Aorta (tissue), 5 donors: ENCODE data around the gene SMIM1. TPM values are rescaled to one million over a fixed set of nuclear protein-coding genes. Genes with fewer than 3 reads are reported as not detected.

ENCODE experiments used
- ATAC-seq: fragments of 200-7000 bp; cut with Tn5 transposase; one replicate; pipeline ENCODE4 v1.9.1; 2022; ENCODE audit warnings: moderate library complexity; ENCODE audit not compliant: low FRiP score
- DNase-seq, 2 donors: peaks; one replicate each; pipeline ENCODE4 v3.0.0-alpha.2; 2020
- H3K27ac ChIP-seq, 2 donors: one replicate each; pipeline ENCODE4 v1.5.1; 2013; ENCODE audit warnings: low read length in 2 of 2, mild to moderate bottlenecking in 2 of 2, moderate library complexity in 2 of 2, control low read depth in 1 of 2, inconsistent platforms in 1 of 2, low read depth in 1 of 2
- H3K27me3 ChIP-seq, 2 donors: one replicate each; pipeline ENCODE4 v1.6.1; 2013; ENCODE audit warnings: control low read depth in 1 of 2, low read length in 1 of 2, mild to moderate bottlenecking in 1 of 2, moderate library complexity in 1 of 2; ENCODE audit not compliant: insufficient read depth in 2 of 2, control insufficient read depth in 1 of 2
- H3K36me3 ChIP-seq, 2 donors: one replicate each; pipeline ENCODE4 v1.6.1; 2013; ENCODE audit warnings: control low read depth in 1 of 2, low read length in 1 of 2, mild to moderate bottlenecking in 1 of 2; ENCODE audit not compliant: insufficient read depth in 2 of 2, control insufficient read depth in 1 of 2
- H3K4me1 ChIP-seq, 2 donors: one replicate each; pipeline ENCODE4 v1.6.1; 2013; ENCODE audit warnings: low read length in 2 of 2, control low read depth in 1 of 2, mild to moderate bottlenecking in 1 of 2, moderate library complexity in 1 of 2; ENCODE audit not compliant: insufficient read depth in 2 of 2, control insufficient read depth in 1 of 2
- H3K4me3 ChIP-seq, 2 donors: one replicate each; pipeline ENCODE4 v1.5.1; 2013; ENCODE audit warnings: low read length in 2 of 2, control low read depth in 1 of 2, mild to moderate bottlenecking in 1 of 2
- H3K9me3 ChIP-seq: one replicate; pipeline ENCODE4 v1.6.1; 2013; ENCODE audit warnings: mild to moderate bottlenecking, low read length; ENCODE audit not compliant: control insufficient read depth
- WGBS, 2 donors: extraction: QIAGEN DNeasy Blood & Tissue Kit; methylation state at CpG; one replicate each; pipeline ENCODE4 v1.1.7; 2013; 5-methylcytosine and 5-hydroxymethylcytosine counted together
- intact Hi-C, 2 donors: fragments of 100-400 bp; cut with DNase I; formaldehyde crosslinking; loops; one replicate each; pipeline versions ENCODE4 v1.14.2 to v1.15.0; 2022
- polyA plus RNA-seq, 2 donors: library from polyadenylated mRNA; stranded (reverse); fragments of 200-250 nt; gene quantifications; one replicate each; pipeline ENCODE4 v1.2.3, GENCODE V29; 2013
- total RNA-seq, 2 donors: library from RNA; stranded (reverse); fragmentation: NEBNext Ultra II Directional; extraction: Animal tissue kit (Norgen Biotek cat#: 25700); gene quantifications; one replicate each; pipeline ENCODE4 v1.2.1, GENCODE V29; 2021
- donor health status: healthy with polysubstance abuse.
- donor health status: Bipolar disorder and iron deficiency.
- donor health status: DM: no; HTN: no; CAD: no.
- donor health status: DM: no; HTN: no; CAD: no.
- donor health status: DM: yes; HTN: yes; CAD: no.

SMIM1 gene
- total and polyA plus RNA-seq, 4 donors: 3.9 to 7.5 (median 6.0) TPM

GRCh38 chr1:3743421-3743820 lies 29.1 kb upstream of the SMIM1 start:
- WGBS, 2 donors: 29 to 35% methylated on average over 4 of the region's 4 CpGs
- Histone ChIP-seq H3K4me1 (no peaks in the 10 kb centered on the region), H3K9me3 (no peaks in the 10 kb centered on the region), H3K27me3 (no peaks in the 10 kb centered on the region), H3K27ac (no peak overlapping the region), H3K36me3 (peaks cover 0 to 6% of the 10 kb centered on the region in 2 donors), H3K4me3 (no peak overlapping the region)
- DNase-seq (no peak), ATAC-seq (no peak)
- intact Hi-C loops: no loop called here

DNA sequence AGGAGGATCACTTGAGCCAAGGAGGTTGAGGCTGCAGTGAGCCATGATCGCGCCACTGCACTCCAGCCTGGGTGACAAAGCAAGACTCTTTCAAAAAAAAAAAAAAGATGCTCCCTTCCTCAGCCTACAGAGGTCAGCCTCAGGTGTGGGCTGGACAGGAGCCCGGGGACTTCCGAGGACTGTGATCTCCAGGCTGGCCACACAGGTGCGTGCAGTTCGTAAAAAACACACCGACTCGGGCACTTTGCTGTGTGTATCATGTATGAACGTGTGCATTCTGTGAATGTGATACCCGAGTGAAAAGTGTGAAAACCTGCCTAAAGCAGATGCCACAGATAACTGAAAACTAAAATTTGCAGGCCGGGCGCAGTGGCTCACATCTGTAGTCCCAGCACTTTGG lies 28.7 kb upstream of the SMIM1 start:
- Histone ChIP-seq H3K27ac (no peak overlapping the region), H3K9me3 (no peaks in the 10 kb centered on the region), H3K4me1 (no peaks in the 10 kb centered on the region), H3K36me3 (peaks cover 0 to 5% of the 10 kb centered on the region in 2 donors), H3K27me3 (no peaks in the 10 kb centered on the region), H3K4me3 (no peak overlapping the region)
- intact Hi-C loops: no loop called here
- 94 to 96% methylated on average over 12 of the region's 12 CpGs for WGBS, 2 donors
- ATAC-seq (no peak), DNase-seq (peak in 1 of 2 donors; percentile 44)

DNA sequence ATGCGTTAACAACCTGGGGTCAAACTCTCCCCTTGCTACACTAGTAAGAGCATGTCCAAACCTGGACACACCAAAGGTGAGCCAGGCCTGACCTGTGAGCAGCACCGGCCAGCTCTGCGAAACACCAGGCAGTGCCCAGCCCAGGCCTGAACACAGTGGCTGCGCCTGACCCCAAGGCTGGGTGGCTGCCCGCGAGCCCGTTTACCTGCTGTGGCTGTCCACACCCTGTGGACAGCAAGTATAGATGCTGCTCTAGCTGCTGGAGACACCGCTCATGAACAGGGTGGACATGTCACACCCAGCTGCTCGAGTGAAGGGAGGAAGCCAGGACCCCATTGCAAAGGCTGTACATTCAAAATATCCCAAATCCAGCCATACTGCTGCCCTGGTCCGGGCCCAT lies 27.9 kb upstream of the SMIM1 start:
- ATAC-seq (no peak), DNase-seq (no peak)
- no peaks in the 10 kb centered on the region for H3K27me3 ChIP-seq
- H3K36me3 ChIP-seq: peaks cover 0 to 4% of the 10 kb centered on the region in 2 donors
- no peak overlapping the region for H3K27ac ChIP-seq
- 91 to 94% methylated on average over 10 of the region's 10 CpGs for WGBS, 2 donors
- no peaks in the 10 kb centered on the region for H3K4me1 ChIP-seq
- H3K4me3 ChIP-seq: no peak overlapping the region
- no peaks in the 10 kb centered on the region for H3K9me3 ChIP-seq
- intact Hi-C loops: no loop called here

- intact Hi-C loops: no loop called here
- no peak for DNase-seq
- H3K4me3 ChIP-seq: no peak overlapping the region
- WGBS, 2 donors: 92 to 93% methylated on average over 12 of the region's 12 CpGs
- peaks cover 0 to 4% of the 10 kb centered on the region in 2 donors for H3K36me3 ChIP-seq
- no peaks in the 10 kb centered on the region for H3K4me1 ChIP-seq
- no peaks in the 10 kb centered on the region for H3K9me3 ChIP-seq
- H3K27ac ChIP-seq: no peak overlapping the region
- no peaks in the 10 kb centered on the region for H3K27me3 ChIP-seq
- no peak for ATAC-seq
Measured at GRCh38 chr1:3745071-3745470, 27.5 kb upstream of the SMIM1 start.

GRCh38 chr1:3745590-3746381 lies 26.8 kb upstream of the SMIM1 start:
- Histone ChIP-seq H3K9me3 (no peaks in the 10 kb centered on the region), H3K4me1 (no peaks in the 10 kb centered on the region), H3K4me3 (no peak overlapping the region), H3K27ac (no peak overlapping the region), H3K36me3 (peaks cover 0 to 3% of the 10 kb centered on the region in 2 donors), H3K27me3 (no peaks in the 10 kb centered on the region)
- DNase-seq (no peak), ATAC-seq (no peak)
- 82 to 83% methylated on average over 25 of the region's 25 CpGs for WGBS, 2 donors
- intact Hi-C loops: no loop called here

DNA sequence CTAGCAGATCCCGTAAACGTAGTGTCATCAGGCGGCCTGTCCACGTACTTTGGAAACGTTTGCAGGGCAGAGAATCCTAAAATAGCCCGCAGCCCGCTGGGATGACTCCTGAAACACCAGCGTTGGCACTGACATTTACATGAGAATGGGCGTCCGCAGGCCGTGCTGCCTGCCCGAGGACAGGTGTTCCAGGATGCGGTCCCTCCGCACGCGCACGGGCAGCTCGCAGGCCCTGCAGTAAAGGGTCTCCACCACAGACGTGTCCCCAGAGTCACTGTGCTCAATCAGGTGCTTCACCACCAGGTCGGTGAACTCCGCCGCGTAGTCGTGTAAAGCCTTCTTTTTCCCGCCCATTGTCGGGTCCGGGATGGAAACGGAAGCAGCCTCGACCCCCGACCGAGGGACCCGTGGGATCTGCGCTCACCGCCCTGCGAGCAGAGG lies 26.1 kb upstream of the SMIM1 start:
- H3K9me3 ChIP-seq: no peaks in the 10 kb centered on the region
- ATAC-seq (no peak), DNase-seq (no peak)
- intact Hi-C loops: no loop called here
- no peak overlapping the region for H3K27ac ChIP-seq
- 16 to 19% methylated on average over 35 of the region's 35 CpGs for WGBS, 2 donors
- H3K4me1 ChIP-seq: no peaks in the 10 kb centered on the region
- H3K4me3 ChIP-seq: peak overlapping the region in 1 of 2 donors; percentile 82
- H3K27me3 ChIP-seq: no peaks in the 10 kb centered on the region
- H3K36me3 ChIP-seq: peaks cover 0 to 2% of the 10 kb centered on the region in 2 donors

DNA sequence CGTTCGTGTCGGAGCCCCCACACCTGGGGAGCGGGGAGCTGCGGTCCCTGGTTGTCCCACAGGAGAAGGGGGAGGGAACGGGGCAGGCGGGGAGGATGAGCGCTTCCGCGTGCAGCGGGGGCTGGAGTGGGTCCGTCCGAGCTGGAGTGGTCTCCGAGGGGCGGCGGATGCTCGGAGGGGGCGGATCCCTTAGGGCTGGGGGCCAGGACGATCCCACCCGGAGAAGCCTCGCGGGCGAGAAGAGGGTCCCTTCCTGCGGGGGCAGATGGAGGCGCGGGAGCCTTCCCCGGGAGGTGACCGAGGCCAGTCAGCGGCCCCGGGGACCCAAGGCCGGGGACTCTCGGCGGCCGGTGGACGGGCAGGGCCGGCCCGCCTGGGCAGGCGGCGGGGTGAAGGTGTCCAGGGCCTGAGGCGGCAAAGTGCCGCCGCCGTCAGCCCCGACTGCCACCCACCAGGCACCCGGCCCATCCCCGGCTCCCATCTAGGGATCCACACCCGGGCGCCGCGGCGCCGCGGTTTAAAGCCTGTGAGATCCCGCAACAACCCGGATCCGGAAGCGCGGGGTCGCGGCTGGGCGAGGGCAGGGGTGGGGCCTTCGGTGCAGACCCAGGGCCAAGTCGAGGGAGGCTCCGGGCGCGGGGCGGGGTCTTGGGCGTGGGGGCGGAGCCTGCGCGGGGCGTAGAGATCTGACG lies 25.6 kb upstream of the SMIM1 start:
- WGBS, 2 donors: 1 to 2% methylated on average over 55 to 73 of the region's 73 CpGs
- H3K9me3 ChIP-seq: no peaks in the 10 kb centered on the region
- peak; percentile 92 to 96 for DNase-seq
- no peaks in the 10 kb centered on the region for H3K27me3 ChIP-seq
- peak; percentile 91 for ATAC-seq
- no peaks in the 10 kb centered on the region for H3K4me1 ChIP-seq
- intact Hi-C loops: no loop called here
- H3K36me3 ChIP-seq: peaks cover 0 to 2% of the 10 kb centered on the region in 2 donors
- peak overlapping the region in 1 of 2 donors; percentile 4 for H3K27ac ChIP-seq
- H3K4me3 ChIP-seq: peak overlapping the region; percentile 74 to 82

- ATAC-seq: no peak
- Histone ChIP-seq H3K27me3 (no peaks in the 10 kb centered on the region), H3K4me3 (peak overlapping the region; percentile 74 to 82), H3K4me1 (no peaks in the 10 kb centered on the region), H3K36me3 (peaks cover 0 to 2% of the 10 kb centered on the region in 2 donors), H3K27ac (no peak overlapping the region), H3K9me3 (no peaks in the 10 kb centered on the region)
- DNase-seq: no peak
- intact Hi-C loops: no loop called here
- 40 to 42% methylated on average over 6 of the region's 6 CpGs for WGBS, 2 donors
Measured at GRCh38 chr1:3747522-3747848, 25.1 kb upstream of the SMIM1 start.

- H3K9me3 ChIP-seq: no peaks in the 10 kb centered on the region
- no peak overlapping the region for H3K27ac ChIP-seq
- H3K27me3 ChIP-seq: no peaks in the 10 kb centered on the region
- intact Hi-C loops: no loop called here
- DNase-seq (peak in 1 of 2 donors; percentile 54), ATAC-seq (no peak)
- no peaks in the 10 kb centered on the region for H3K4me1 ChIP-seq
- H3K36me3 ChIP-seq: peaks cover 0 to under 1% of the 10 kb centered on the region in 2 donors
- WGBS, 2 donors: 80 to 89% methylated on average over 13 of the region's 13 CpGs
- no peak overlapping the region for H3K4me3 ChIP-seq
Measured at GRCh38 chr1:3747903-3748302, 24.6 kb upstream of the SMIM1 start.
